Measurements from ENCODE around the gene NADSYN1. TPM values are rescaled to one million over a fixed set of nuclear protein-coding genes. Genes with fewer than 3 reads are reported as not detected.

The NADSYN1 gene
- total RNA-seq, 2 donors from 2014 or later: 133 to 178 TPM

GRCh38 chr11:71448257-71449171 is 4.5 kb upstream of the NADSYN1 start, which contains the start of gene DHCR7:
Gene DHCR7 (minus strand): TSS chr11:71448393. CDS start chr11:71444952, 3,441 bp downstream.
- Histone ChIP-seq H3K9me3 (no peaks in the 10 kb centered on the region), H3K4me3 (peak within 1 kb of the TSS; percentile 81), H3K27ac (peak within 1 kb of the TSS; percentile 76), H3K9ac (ENCODE audit: low read depth in 2 of 2, low read length in 2 of 2) (peak within 1 kb of the TSS; percentile 78 to 94), H3K4me1 (no peaks in the 10 kb centered on the region), H3K36me3 (peaks cover 6% of the 10 kb centered on the region), H3K27me3 (no peaks in the 10 kb centered on the region)
- intact Hi-C loops (cut with DNase I): no loop called here
- peak; percentile 97 for DNase-seq
- no peak for TF ChIP-seq CTCF (IDR thresholded peaks at IDR 0.05)

- Histone ChIP-seq H3K36me3 (no peaks in the 10 kb centered on the region), H3K9ac (ENCODE audit: low read depth in 2 of 2, low read length in 2 of 2) (peak overlapping the region; percentile 60 to 94), H3K4me1 (peaks cover 8% of the 10 kb centered on the region), H3K4me3 (peak overlapping the region; percentile 81), H3K9me3 (no peaks in the 10 kb centered on the region), H3K27ac (no peak overlapping the region), H3K27me3 (no peaks in the 10 kb centered on the region)
- intact Hi-C loops (cut with DNase I): no loop called here
- DNase-seq: no peak
- no peak for TF ChIP-seq CTCF (IDR thresholded peaks at IDR 0.05)
These were observed 3.4 kb upstream of the NADSYN1 start for GRCh38 chr11:71449596-71449995.

- TF ChIP-seq CTCF (IDR thresholded peaks at IDR 0.05): no peak
- no peak overlapping the region for H3K9ac ChIP-seq (ENCODE audit: low read depth in 2 of 2, low read length in 2 of 2)
- peaks cover 5% of the 10 kb centered on the region for H3K36me3 ChIP-seq
- H3K27ac ChIP-seq: no peak overlapping the region
- no peaks in the 10 kb centered on the region for H3K27me3 ChIP-seq
- DNase-seq: no peak
- no peaks in the 10 kb centered on the region for H3K9me3 ChIP-seq
- no peak overlapping the region for H3K4me3 ChIP-seq
- H3K4me1 ChIP-seq: peaks cover 10% of the 10 kb centered on the region
- intact Hi-C loops (cut with DNase I): no loop called here
These were observed 2.5 kb upstream of the NADSYN1 start for GRCh38 chr11:71450507-71450906.

GRCh38 chr11:71450939-71451338 is 2.1 kb upstream of the NADSYN1 start:
- peaks cover 9% of the 10 kb centered on the region for H3K36me3 ChIP-seq

More at GRCh38 chr11:71450939-71451338, 2.1 kb upstream of the NADSYN1 start:
- Histone ChIP-seq H3K4me3 (no peak overlapping the region), H3K27ac (no peak overlapping the region), H3K9ac (ENCODE audit: low read depth in 2 of 2, low read length in 2 of 2) (no peak overlapping the region), H3K4me1 (peaks cover 10% of the 10 kb centered on the region), H3K9me3 (no peaks in the 10 kb centered on the region), H3K27me3 (no peaks in the 10 kb centered on the region)
- TF ChIP-seq CTCF (IDR thresholded peaks at IDR 0.05): no peak
- DNase-seq: no peak
- intact Hi-C loops (cut with DNase I): no loop called here
